Naive B cell (primary cell): ENCODE measurements around the gene C17orf100. TPM values are rescaled to one million over a fixed set of nuclear protein-coding genes. Genes with fewer than 3 reads are reported as not detected.
A peak's percentile ranks its signal among the peaks of the same experiment; 100 is the strongest.

Experiments used
- ATAC-seq, 2 donors: fragments of 150-1000 bp; cut with Tn5 transposase; 2 replicates each; pipeline ENCODE4 v1.10.0; 2021; ENCODE audit warnings: low read depth in 2 of 2, mild to moderate bottlenecking in 2 of 2, moderate library complexity in 2 of 2
- DNase-seq: peaks from one replicate; pipeline ENCODE4 v3.0.0; 2022
- H3K27ac Mint-ChIP-seq, 6 donors: one replicate each; pipeline ENCODE4 v1.8.0; 2020 to 2022; ENCODE audit warnings: mild to moderate bottlenecking in 6 of 6, mixed read lengths in 6 of 6, moderate library complexity in 5 of 6, inconsistent platforms in 2 of 6
- H3K27me3 Mint-ChIP-seq, 3 donors: one replicate each; pipeline ENCODE4 v1.8.0; 2021 to 2022; ENCODE audit warnings: mixed read lengths in 3 of 3, mild to moderate bottlenecking in 1 of 3
- H3K36me3 Mint-ChIP-seq, 2 donors: one replicate each; pipeline ENCODE4 v1.8.0; 2020 to 2022; ENCODE audit warnings: mixed read lengths in 2 of 2, inconsistent platforms in 1 of 2, mild to moderate bottlenecking in 1 of 2
- H3K4me1 Mint-ChIP-seq, 3 donors: one replicate each; pipeline ENCODE4 v1.8.0; 2020 to 2022; ENCODE audit warnings: mixed read lengths in 3 of 3, inconsistent platforms in 1 of 3, mild to moderate bottlenecking in 1 of 3, moderate library complexity in 1 of 3
- H3K4me3 Mint-ChIP-seq, 8 donors: one replicate each; pipeline ENCODE4 v1.8.0; 2020 to 2022; ENCODE audit warnings: mild to moderate bottlenecking in 8 of 8, mixed read lengths in 8 of 8, moderate library complexity in 8 of 8, inconsistent platforms in 2 of 8
- H3K9me3 Mint-ChIP-seq, 7 donors: one replicate each; pipeline ENCODE4 v1.8.0; 2020 to 2022; ENCODE audit warnings: mixed read lengths in 7 of 7, mild to moderate bottlenecking in 5 of 7, inconsistent platforms in 2 of 7, moderate library complexity in 1 of 7
- polyA plus RNA-seq, 6 donors: library from polyadenylated mRNA; unstranded; fragments of 300-500 nt; fragmentation: Illumina TruSeq; gene quantifications; one replicate each; pipeline ENCODE4 v1.2.3, GENCODE V29; 2021; ENCODE audit warnings: low read depth in 6 of 6

C17orf100 gene
- polyA plus RNA-seq, 6 donors from 2014 or later: 6.6 to 16.8 (median 9.7) TPM

DNA sequence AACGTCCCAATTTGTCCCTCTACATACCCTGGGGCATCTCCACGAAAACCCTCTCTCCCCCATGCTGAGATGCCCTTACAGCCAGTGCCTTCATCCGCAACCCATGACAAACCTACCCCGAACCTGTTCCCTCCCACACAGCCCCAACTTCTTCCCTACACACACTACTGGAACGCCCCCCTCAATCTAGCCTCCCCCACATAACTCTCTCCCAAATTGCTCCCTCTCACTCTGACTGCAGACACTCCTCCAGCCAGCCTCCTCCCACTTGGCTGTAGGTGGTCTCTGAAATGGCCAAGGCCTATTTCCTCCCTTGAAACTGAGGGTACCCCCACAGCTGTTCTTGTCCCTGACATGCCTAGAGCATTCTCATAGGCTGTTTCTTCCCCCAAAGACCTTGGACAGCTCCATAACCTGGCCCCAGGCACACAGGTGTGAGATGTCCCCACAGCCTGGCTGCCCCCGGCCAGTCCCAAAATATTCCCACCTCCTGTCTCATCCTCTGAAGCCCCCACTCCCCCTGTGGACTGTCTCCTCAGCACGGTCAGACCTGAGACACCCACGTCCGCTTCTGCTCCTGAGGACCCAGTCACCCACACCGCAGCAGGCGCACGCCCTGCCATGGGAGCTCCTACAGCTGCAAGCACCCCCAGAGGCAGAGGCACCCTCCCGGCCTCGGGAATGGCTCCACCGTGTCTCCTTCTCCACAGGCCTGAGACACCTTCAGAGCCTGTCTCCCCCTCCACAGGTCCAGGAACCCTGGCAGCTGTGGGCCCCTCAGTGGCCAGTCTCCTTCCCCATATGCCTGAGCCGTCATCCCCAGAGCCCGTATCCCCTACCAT is 14.7 kb upstream of the C17orf100 start:
- no peak for DNase-seq
- H3K27ac Mint-ChIP-seq: peak overlapping the region in 5 of 6 donors; percentile 8 to 69 (median 41)
- H3K4me3 Mint-ChIP-seq: peak overlapping the region in 3 of 8 donors; percentile 49 to 95 (median 70)
- H3K27me3 Mint-ChIP-seq: no peaks in the 10 kb centered on the region
- peaks cover 18 to 27% of the 10 kb centered on the region in 2 donors for H3K36me3 Mint-ChIP-seq
- ATAC-seq: no peak
- H3K9me3 Mint-ChIP-seq: peaks cover 0 to 2% (median 0%) of the 10 kb centered on the region in 7 donors
- H3K4me1 Mint-ChIP-seq: peaks cover 31 to 44% (median 43%) of the 10 kb centered on the region in 3 donors

GRCh38 chr17:6637458-6637840 is 14.1 kb upstream of the C17orf100 start:
- Mint-ChIP-seq H3K4me3 (peak overlapping the region in 3 of 8 donors; percentile 49 to 95 (median 56)), H3K36me3 (peaks cover 18 to 21% of the 10 kb centered on the region in 2 donors), H3K27ac (peak overlapping the region in 1 of 6 donors; percentile 71), H3K9me3 (peaks cover 0 to 2% (median 0%) of the 10 kb centered on the region in 7 donors), H3K4me1 (peaks cover 32 to 44% (median 43%) of the 10 kb centered on the region in 3 donors), H3K27me3 (no peaks in the 10 kb centered on the region)
- DNase-seq: no peak
- ATAC-seq: no peak

DNA sequence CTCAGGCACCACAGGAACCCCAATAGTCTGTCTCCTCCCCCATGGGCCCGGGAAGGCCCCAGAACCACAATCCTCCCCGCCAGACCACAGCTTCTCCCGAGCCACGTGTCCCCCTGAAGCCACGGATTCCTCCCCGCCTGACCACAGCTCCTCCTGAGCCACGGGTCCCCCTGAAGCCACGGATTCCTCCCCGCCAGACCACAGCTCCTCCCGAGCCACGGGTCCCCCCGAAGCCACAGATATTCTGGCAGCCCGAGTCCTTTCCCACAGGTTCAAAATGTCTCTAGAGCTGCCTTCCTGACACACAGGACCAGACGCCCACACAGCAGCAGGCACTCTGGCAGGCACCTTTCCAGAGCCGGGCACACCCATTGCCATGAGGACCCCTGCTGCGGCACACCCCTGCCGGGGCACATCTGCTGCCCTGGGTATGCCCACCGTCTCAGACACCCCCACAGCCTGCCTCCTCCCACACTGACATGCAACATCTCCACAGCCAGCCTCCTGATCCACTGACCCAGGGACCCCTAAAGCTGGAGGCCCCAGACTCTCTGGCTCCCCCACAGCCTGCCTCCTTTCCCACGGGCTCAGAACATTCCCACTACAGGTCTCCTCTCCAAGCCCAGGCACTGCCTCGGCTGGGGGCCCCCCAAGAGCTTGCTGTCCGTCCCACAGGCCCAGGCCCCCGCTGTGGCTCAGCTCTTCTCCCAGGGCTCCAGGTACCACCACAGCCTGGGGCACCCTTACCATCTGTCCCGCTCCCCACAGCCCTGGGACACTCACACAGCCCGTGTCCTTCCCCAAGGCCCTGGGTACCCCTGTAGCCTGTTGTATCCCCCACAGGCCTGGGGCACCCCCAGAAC is 13.3 kb upstream of the C17orf100 start:
- Mint-ChIP-seq H3K27ac (peak overlapping the region in 3 of 6 donors; percentile 76 to 89 (median 89)), H3K36me3 (peaks cover 11 to 13% of the 10 kb centered on the region in 2 donors), H3K4me1 (peaks cover 34 to 44% (median 43%) of the 10 kb centered on the region in 3 donors), H3K4me3 (peak overlapping the region; percentile 22 to 97 (median 95)), H3K27me3 (no peaks in the 10 kb centered on the region), H3K9me3 (peaks cover 0 to 2% (median 0%) of the 10 kb centered on the region in 7 donors)
- DNase-seq (no peak), ATAC-seq (no peak)

DNA sequence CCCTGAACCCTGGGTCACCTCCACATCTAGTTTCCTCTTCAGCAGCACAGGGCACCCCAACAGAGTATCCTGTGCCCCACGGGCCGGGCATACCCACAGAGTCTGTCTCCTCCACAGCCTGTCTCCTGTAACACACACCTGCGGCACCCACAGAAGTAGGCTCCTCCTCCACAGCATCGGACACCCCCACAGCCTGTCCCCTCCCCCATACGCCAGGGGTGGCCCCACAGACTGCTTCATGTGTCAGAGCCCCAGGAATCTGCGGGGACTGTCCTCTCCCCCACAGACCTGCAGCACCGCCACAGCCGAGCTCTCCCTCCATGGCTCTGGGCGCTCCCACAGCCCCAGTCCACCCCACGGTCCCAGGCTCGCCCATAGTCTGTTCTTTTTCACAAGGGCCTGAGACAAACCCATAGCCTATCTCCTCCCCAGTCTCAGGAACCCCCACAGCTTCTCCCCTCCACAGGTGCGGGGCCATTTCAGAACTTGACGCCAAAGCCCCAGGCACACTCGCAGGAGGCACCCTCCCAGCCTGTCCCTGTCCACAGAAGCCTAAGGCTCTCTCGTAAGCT is 12.5 kb upstream of the C17orf100 start:
- peak overlapping the region in 5 of 6 donors; percentile 49 to 100 (median 88) for H3K27ac Mint-ChIP-seq
- no peaks in the 10 kb centered on the region for H3K9me3 Mint-ChIP-seq
- peak overlapping the region; percentile 85 to 99 (median 96) for H3K4me3 Mint-ChIP-seq
- DNase-seq: no peak
- no peaks in the 10 kb centered on the region for H3K27me3 Mint-ChIP-seq
- no peak for ATAC-seq
- peaks cover 5 to 7% of the 10 kb centered on the region in 2 donors for H3K36me3 Mint-ChIP-seq
- H3K4me1 Mint-ChIP-seq: peaks cover 36 to 44% (median 43%) of the 10 kb centered on the region in 3 donors

DNA sequence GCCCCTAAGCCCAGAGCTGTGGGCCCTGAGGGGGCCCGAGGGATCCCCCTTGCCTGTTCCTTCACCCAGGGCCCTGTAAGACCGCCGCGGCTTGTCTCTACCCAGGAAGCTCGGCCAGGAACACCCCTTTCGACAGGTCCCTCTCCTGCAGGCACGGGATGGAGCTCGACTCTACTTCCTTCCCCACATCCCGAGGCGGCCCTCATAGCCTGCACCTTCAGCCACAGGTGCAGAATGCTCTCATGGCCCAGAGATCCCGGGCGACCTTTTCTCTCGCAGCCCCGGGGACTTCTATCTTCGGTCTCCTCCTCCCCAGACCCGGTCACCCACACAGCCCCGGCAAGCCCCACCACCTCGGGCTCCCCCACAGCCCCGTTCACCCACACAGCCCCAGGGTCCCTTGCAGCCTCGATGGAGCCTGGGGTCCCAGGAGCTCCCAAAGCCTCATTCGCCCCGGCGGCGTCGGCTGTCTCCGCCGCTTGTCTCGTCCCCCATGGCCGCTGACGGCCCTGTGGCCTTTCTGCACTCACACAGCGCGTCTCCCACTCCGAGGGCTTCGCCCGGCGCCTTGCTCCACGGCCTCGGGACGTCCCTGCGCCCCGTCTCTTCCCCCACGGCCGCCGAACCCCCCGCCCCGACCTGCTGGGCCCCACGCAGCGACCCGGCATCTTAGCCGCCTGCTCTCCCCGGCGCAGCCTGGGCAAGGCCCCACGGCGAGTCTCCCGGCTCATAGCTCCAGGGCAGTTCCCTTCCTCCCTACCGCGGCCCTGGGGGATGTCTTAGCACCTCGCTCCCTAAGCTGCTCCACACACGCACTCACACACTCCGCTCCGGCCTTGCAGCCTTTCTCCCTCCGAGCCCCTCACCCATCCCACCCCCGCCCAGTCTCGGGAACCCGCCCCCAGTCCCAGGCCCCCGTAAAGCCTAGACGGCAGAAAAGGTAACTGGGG is 11.7 kb upstream of the C17orf100 start:
- peak overlapping the region; percentile 84 to 100 (median 94) for H3K27ac Mint-ChIP-seq
- peaks cover 36 to 45% (median 43%) of the 10 kb centered on the region in 3 donors for H3K4me1 Mint-ChIP-seq
- no peak for DNase-seq

DNA sequence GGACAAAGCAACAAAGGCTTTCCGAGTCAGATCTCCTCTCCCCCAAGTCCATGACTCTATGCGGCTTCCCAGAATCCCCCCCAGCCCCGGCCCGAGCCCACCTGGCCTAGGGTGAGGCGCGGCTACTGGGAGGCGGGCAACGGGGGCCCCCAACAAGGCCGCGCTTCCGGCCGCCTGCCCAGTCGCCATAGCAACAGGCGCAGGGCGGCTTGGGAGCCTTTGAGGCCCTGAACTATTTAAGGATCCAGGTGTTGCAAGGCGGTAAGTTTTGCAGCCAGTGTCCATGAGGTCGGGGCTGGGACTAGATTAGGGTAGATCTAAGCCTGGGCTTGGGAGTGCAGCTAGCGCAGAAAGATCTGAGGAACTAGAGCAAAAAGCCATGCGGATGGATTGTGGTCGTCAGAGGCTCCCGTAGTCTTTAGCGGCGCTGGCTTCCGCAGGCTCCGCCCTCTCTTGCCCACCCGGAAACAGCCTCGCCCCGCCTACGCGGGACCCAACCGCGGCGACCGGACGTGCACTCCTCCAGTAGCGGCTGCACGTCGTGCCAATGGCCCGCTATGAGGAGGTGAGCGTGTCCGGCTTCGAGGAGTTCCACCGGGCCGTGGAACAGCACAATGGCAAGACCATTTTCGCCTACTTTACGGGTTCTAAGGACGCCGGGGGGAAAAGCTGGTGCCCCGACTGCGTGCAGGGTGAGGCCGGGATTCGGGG is 10.9 kb upstream of the C17orf100 start, which contains the start of the genes KIAA0753 and TXNDC17:
Gene KIAA0753 (minus strand): TSS at position 176 of the 711 bp plus-strand sequence. CDS start 5,608 bp downstream, outside the sequence.
Gene TXNDC17 (plus strand): TSS at position 525 of the 711 bp plus-strand sequence. CDS start 23 bp downstream, at position 548.
- peaks cover 36 to 49% (median 43%) of the 10 kb centered on the region in 3 donors for H3K4me1 Mint-ChIP-seq
- H3K4me3 Mint-ChIP-seq: peak within 1 kb of the TSS; percentile 85 to 99 (median 96)
- ATAC-seq (peak; percentile 90 to 92), DNase-seq (peak; percentile 92)
- H3K27ac Mint-ChIP-seq: peak within 1 kb of the TSS; percentile 89 to 100 (median 98)
- H3K27me3 Mint-ChIP-seq: no peaks in the 10 kb centered on the region
- no peaks in the 10 kb centered on the region for H3K36me3 Mint-ChIP-seq
- H3K9me3 Mint-ChIP-seq: no peaks in the 10 kb centered on the region

More for the DNA sequence above, 11.7 kb upstream of the C17orf100 start:
- H3K36me3 Mint-ChIP-seq: no peaks in the 10 kb centered on the region
- H3K9me3 Mint-ChIP-seq: no peaks in the 10 kb centered on the region
- peak overlapping the region; percentile 85 to 99 (median 96) for H3K4me3 Mint-ChIP-seq
- ATAC-seq: peak; percentile 21 to 30
- no peaks in the 10 kb centered on the region for H3K27me3 Mint-ChIP-seq

DNA sequence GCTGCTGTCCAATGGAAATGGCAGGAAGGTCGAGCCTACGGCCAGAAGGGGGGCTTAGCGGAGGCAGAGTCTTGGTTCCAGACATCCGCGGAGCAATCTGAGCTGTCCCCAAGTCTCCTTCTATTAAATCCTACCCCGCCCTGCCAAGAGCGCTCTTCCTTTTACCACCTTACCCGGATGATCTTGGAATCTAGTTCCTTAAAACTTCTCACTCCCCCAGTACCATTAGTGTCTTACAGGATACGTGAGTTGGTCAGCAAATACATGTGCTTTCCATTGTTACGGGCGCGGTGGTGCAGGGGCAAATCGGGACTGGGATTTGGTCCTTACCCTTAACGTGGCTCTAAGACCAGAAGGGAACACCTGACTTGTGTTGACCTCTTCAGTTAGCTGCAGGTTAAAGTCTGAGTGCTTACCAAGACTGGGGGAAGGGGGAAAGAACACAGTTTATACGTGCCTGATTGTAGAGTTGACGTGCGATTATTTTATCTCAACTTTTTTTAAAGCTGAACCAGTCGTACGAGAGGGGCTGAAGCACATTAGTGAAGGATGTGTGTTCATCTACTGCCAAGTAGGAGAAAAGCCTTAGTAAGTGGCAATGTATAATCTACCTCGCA is 10.2 kb upstream of the C17orf100 start:
- Mint-ChIP-seq H3K9me3 (no peaks in the 10 kb centered on the region), H3K36me3 (no peaks in the 10 kb centered on the region), H3K27me3 (no peaks in the 10 kb centered on the region), H3K4me1 (peaks cover 36 to 49% (median 43%) of the 10 kb centered on the region in 3 donors), H3K4me3 (peak overlapping the region; percentile 85 to 99 (median 96)), H3K27ac (peak overlapping the region; percentile 89 to 100 (median 98))
- DNase-seq (no peak), ATAC-seq (no peak)

GRCh38 chr17:6642592-6642991 is 9.0 kb upstream of the C17orf100 start:
- ATAC-seq: no peak
- H3K4me1 Mint-ChIP-seq: peaks cover 41 to 43% (median 43%) of the 10 kb centered on the region in 3 donors
- no peak for DNase-seq
- peak overlapping the region in 2 of 6 donors; percentile 18 to 47 for H3K27ac Mint-ChIP-seq
- no peaks in the 10 kb centered on the region for H3K9me3 Mint-ChIP-seq
- peak overlapping the region in 5 of 8 donors; percentile 30 to 95 (median 54) for H3K4me3 Mint-ChIP-seq
- H3K36me3 Mint-ChIP-seq: no peaks in the 10 kb centered on the region
- no peaks in the 10 kb centered on the region for H3K27me3 Mint-ChIP-seq

DNA sequence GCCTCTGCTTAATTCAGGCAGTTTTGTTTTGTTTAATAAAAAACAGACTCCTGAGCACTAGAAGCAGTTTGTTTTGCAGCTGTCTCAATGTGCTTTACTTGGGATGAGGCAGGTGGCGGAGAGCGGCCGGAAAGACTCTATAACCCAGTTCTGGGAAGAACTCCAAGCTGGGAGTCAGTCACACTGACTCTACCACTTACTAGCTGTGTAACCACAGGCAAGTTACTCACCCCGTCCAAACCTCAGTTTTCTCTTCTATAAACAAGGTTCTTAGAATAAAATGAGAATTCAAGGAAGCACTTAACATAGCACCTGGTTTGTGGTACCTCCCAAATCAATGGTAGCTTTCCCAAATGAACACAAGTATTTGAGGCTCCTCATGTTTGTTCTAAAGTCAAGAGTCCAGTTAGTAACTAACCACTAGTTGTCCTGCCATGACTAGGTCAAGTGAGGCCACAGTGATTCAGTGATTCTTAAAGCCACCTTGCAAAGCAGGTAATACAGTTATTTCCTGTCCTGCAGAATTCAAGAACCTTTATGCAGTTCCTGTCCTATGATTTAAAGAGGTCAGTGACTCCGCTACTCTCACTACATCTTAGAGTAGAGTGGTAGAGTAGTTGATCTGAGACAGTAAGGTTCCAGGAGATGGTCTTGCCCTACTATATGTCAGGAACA is 8.0 kb upstream of the C17orf100 start:
- DNase-seq (no peak), ATAC-seq (no peak)
- H3K4me3 Mint-ChIP-seq: peak overlapping the region in 3 of 8 donors; percentile 3 to 95 (median 6)
- peak overlapping the region in 2 of 6 donors; percentile 47 to 49 for H3K27ac Mint-ChIP-seq
- H3K27me3 Mint-ChIP-seq: no peaks in the 10 kb centered on the region
- H3K4me1 Mint-ChIP-seq: peaks cover 34 to 44% (median 41%) of the 10 kb centered on the region in 3 donors
- no peaks in the 10 kb centered on the region for H3K9me3 Mint-ChIP-seq
- H3K36me3 Mint-ChIP-seq: no peaks in the 10 kb centered on the region

DNA sequence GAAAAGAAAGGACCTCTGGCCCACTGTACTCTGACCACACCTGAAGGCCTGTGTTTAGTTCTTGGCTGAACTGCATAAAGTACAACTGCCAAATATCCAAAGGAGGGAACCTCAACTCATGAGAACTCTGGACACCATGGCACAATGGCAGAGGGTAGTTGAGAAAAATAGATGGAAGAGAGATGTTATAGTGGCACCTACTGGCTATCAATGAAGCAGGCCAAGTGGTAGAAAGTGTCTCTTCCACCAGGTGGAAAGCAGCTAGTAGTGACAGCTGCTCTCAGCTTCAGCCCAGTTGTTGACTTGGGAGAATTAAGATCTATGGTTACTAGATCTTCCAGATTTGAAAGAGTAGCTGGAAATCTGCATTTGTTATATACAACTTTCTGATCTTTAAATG is 3.4 kb upstream of the C17orf100 start:
- no peak for DNase-seq
- peak overlapping the region in 4 of 6 donors; percentile 41 to 71 (median 64) for H3K27ac Mint-ChIP-seq
- no peaks in the 10 kb centered on the region for H3K36me3 Mint-ChIP-seq
- no peak for ATAC-seq
- H3K27me3 Mint-ChIP-seq: no peaks in the 10 kb centered on the region
- H3K9me3 Mint-ChIP-seq: no peaks in the 10 kb centered on the region
- H3K4me1 Mint-ChIP-seq: peaks cover 31 to 50% (median 50%) of the 10 kb centered on the region in 3 donors
- H3K4me3 Mint-ChIP-seq: peak overlapping the region in 1 of 8 donors; percentile 75
